ENCODE results near the gene CNTRL. TPM values are rescaled to one million over a fixed set of nuclear protein-coding genes. Genes with fewer than 3 reads are reported as not detected.
A peak's percentile ranks its signal among the peaks of the same experiment; 100 is the strongest.

The CNTRL gene
- total RNA-seq, 3 donors from 2014 or later (not counting 1 experiment from before 2014, with no cell fraction given), result 59.1 to 74.3 (median 60.0) TPM

- intact Hi-C loops (cut with micrococcal nuclease), result no loop called here
- H3K4me3 Mint-ChIP-seq, result no peak overlapping the region
- Histone ChIP-seq H3K27me3 (ENCODE audit: control insufficient read depth, insufficient read depth, low read length) (no peaks in the 10 kb centered on the region), H3K4me3 (ENCODE audit: low read length) (no peak overlapping the region), H3K27ac (ENCODE audit: low read length) (no peak overlapping the region), H3K9me3 (ENCODE audit: control insufficient read depth, insufficient read depth, low read length) (no peaks in the 10 kb centered on the region), H3K36me3 (ENCODE audit: control insufficient read depth, insufficient read depth, low read length) (peaks cover 71% of the 10 kb centered on the region), H3K4me1 (ENCODE audit: control insufficient read depth, insufficient read depth, low read length) (peaks cover 7% of the 10 kb centered on the region)
- TF ChIP-seq CTCF (IDR thresholded peaks at IDR 0.05), result no peak
- H3K27me3 Mint-ChIP-seq (ENCODE audit: low read depth in 2 of 2), result no peaks in the 10 kb centered on the region
- H3K9me3 Mint-ChIP-seq, result no peaks in the 10 kb centered on the region
- ATAC-seq (no peak), DNase-seq (no peak)
- 50% methylated on average over 4 of the region's 6 CpGs for WGBS (ENCODE audit: insufficient coverage)
- peaks cover 25 to 34% of the 10 kb centered on the region in 2 donors for H3K4me1 Mint-ChIP-seq
- peak overlapping the region; percentile 6 to 69 for H3K27ac Mint-ChIP-seq
- H3K36me3 Mint-ChIP-seq, result peaks cover 37% of the 10 kb centered on the region
Measured at GRCh38 chr9:121154782-121155181, 80.0 kb downstream of the CNTRL start.

- Histone ChIP-seq H3K27ac (ENCODE audit: low read length) (peak overlapping the region; percentile 70), H3K27me3 (ENCODE audit: control insufficient read depth, insufficient read depth, low read length) (no peaks in the 10 kb centered on the region), H3K9me3 (ENCODE audit: control insufficient read depth, insufficient read depth, low read length) (no peaks in the 10 kb centered on the region), H3K4me3 (ENCODE audit: low read length) (no peak overlapping the region), H3K4me1 (ENCODE audit: control insufficient read depth, insufficient read depth, low read length) (peaks cover 11% of the 10 kb centered on the region), H3K36me3 (ENCODE audit: control insufficient read depth, insufficient read depth, low read length) (peaks cover 74% of the 10 kb centered on the region)
- intact Hi-C loops (cut with micrococcal nuclease), result no loop called here
- peak; percentile 58 to 87 (median 82) for ATAC-seq
- DNase-seq, result peak in 1 of 2 donors; percentile 43
- TF ChIP-seq CTCF (IDR thresholded peaks at IDR 0.05), result no peak
- Mint-ChIP-seq H3K36me3 (peaks cover 30% of the 10 kb centered on the region), H3K27me3 (ENCODE audit: low read depth in 2 of 2) (no peaks in the 10 kb centered on the region), H3K4me1 (peaks cover 25 to 34% of the 10 kb centered on the region in 2 donors), H3K9me3 (no peaks in the 10 kb centered on the region), H3K27ac (peak overlapping the region; percentile 47 to 63), H3K4me3 (no peak overlapping the region)
- WGBS (ENCODE audit: insufficient coverage), result 37% methylated on average over 2 of the region's 2 CpGs
Measured at GRCh38 chr9:121156263-121156731, 81.5 kb downstream of the CNTRL start.

GRCh38 chr9:121157939-121158338 is 83.2 kb downstream of the CNTRL start:
- H3K4me1 ChIP-seq (ENCODE audit: control insufficient read depth, insufficient read depth, low read length), result peaks cover 11% of the 10 kb centered on the region
- DNase-seq (no peak), ATAC-seq (no peak)
- H3K4me1 Mint-ChIP-seq, result peaks cover 16 to 26% of the 10 kb centered on the region in 2 donors
- 100% methylated on average over 3 of the region's 4 CpGs for WGBS (ENCODE audit: insufficient coverage)
- no peaks in the 10 kb centered on the region for H3K9me3 ChIP-seq (ENCODE audit: control insufficient read depth, insufficient read depth, low read length)
- no peaks in the 10 kb centered on the region for H3K9me3 Mint-ChIP-seq
- H3K4me3 Mint-ChIP-seq, result no peak overlapping the region
- H3K27ac Mint-ChIP-seq, result peak overlapping the region in 1 of 2 donors; percentile 32
- peaks cover 77% of the 10 kb centered on the region for H3K36me3 ChIP-seq (ENCODE audit: control insufficient read depth, insufficient read depth, low read length)
- H3K27ac ChIP-seq (ENCODE audit: low read length), result no peak overlapping the region
- intact Hi-C loops (cut with micrococcal nuclease), result no loop called here
- H3K27me3 ChIP-seq (ENCODE audit: control insufficient read depth, insufficient read depth, low read length), result no peaks in the 10 kb centered on the region
- TF ChIP-seq CTCF (IDR thresholded peaks at IDR 0.05), result no peak
- no peak overlapping the region for H3K4me3 ChIP-seq (ENCODE audit: low read length)
- H3K27me3 Mint-ChIP-seq (ENCODE audit: low read depth in 2 of 2), result no peaks in the 10 kb centered on the region
- H3K36me3 Mint-ChIP-seq, result peaks cover 29% of the 10 kb centered on the region

- TF ChIP-seq CTCF (IDR thresholded peaks at IDR 0.05), result no peak
- intact Hi-C loops (cut with micrococcal nuclease), result no loop called here
Measured at GRCh38 chr9:121160025-121160424, 85.3 kb downstream of the CNTRL start.

More at GRCh38 chr9:121160025-121160424, 85.3 kb downstream of the CNTRL start:
- no CpG with 5 or more reads among the region's 1 CpG for WGBS (ENCODE audit: insufficient coverage)
- Mint-ChIP-seq H3K4me1 (peaks cover 9 to 10% of the 10 kb centered on the region in 2 donors), H3K27ac (peak overlapping the region; percentile 20 to 51), H3K27me3 (ENCODE audit: low read depth in 2 of 2) (no peaks in the 10 kb centered on the region), H3K4me3 (no peak overlapping the region), H3K36me3 (peaks cover 24% of the 10 kb centered on the region), H3K9me3 (no peaks in the 10 kb centered on the region)
- no peak for ATAC-seq
- H3K4me1 ChIP-seq (ENCODE audit: control insufficient read depth, insufficient read depth, low read length), result peaks cover 11% of the 10 kb centered on the region
- no peak overlapping the region for H3K27ac ChIP-seq (ENCODE audit: low read length)
- no peak overlapping the region for H3K4me3 ChIP-seq (ENCODE audit: low read length)
- no peaks in the 10 kb centered on the region for H3K27me3 ChIP-seq (ENCODE audit: control insufficient read depth, insufficient read depth, low read length)
- no peaks in the 10 kb centered on the region for H3K9me3 ChIP-seq (ENCODE audit: control insufficient read depth, insufficient read depth, low read length)
- peaks cover 80% of the 10 kb centered on the region for H3K36me3 ChIP-seq (ENCODE audit: control insufficient read depth, insufficient read depth, low read length)
- DNase-seq, result no peak

All from natural killer cell (primary cell).